IMR-90 (cell line): Measurements from ENCODE around the gene SUGCT. TPM values are rescaled to one million over a fixed set of nuclear protein-coding genes. Genes with fewer than 3 reads are reported as not detected.

Source experiments
- ATAC-seq: fragments of 200-7000 bp; cut with Tn5 transposase; 2 replicates; pipeline ENCODE4 v1.9.1; 2020; ENCODE audit warnings: low read depth, mild to moderate bottlenecking, moderate library complexity
- BruUV-seq: library from RNA; stranded (reverse); fragments of 400-500 nt; replicated peaks from 2 replicates; lab custom pipeline; 2021; lab: Mats Ljungman, UMichigan
- CTCF ChIA-PET: fragments of 300-600 bp; formaldehyde crosslinking; extraction: SDS; loops from one replicate; lab custom pipeline; 2021; ENCODE audit warnings: antibody characterized with exemption; lab: Yijun Ruan, JAX
- POLR2A ChIA-PET: fragments of 300-600 bp; sonication (Branson Sonifier 250); formaldehyde crosslinking; loops from one replicate; lab custom pipeline; 2022; ENCODE audit warnings: antibody characterized with exemption; ENCODE audit not compliant: unreplicated experiment; lab: Charles Lee
- DNase-seq: peaks from one replicate; pipeline ENCODE4 v3.0.0; 2013
- H2AFZ ChIP-seq: replicated peaks from 2 replicates; pipeline ENCODE3; 2013; ENCODE audit warnings: low read length, mild to moderate bottlenecking; ENCODE audit not compliant: poor library complexity
- H2AK5ac ChIP-seq: 2 replicates; pipeline ENCODE4 v1.6.1; 2013; ENCODE audit warnings: low read depth, low read length, inconsistent platforms
- H2AK9ac ChIP-seq: replicated peaks from 2 replicates; pipeline ENCODE3; 2013; ENCODE audit warnings: mild to moderate bottlenecking, low read depth, low read length, moderate library complexity; ENCODE audit not compliant: poor library complexity
- H2BK120ac ChIP-seq: 2 replicates; pipeline ENCODE4 v1.6.1; 2013; ENCODE audit warnings: low read depth, low read length, inconsistent platforms
- H2BK15ac ChIP-seq: 3 replicates; pipeline ENCODE4 v1.6.1; 2013; ENCODE audit warnings: low read depth, low read length, inconsistent platforms
- H2BK20ac ChIP-seq: 2 replicates; pipeline ENCODE4 v1.6.1; 2013; ENCODE audit warnings: low read depth, mild to moderate bottlenecking, inconsistent platforms, low read length, moderate library complexity
- H2BK5ac ChIP-seq: 2 replicates; pipeline ENCODE4 v1.6.1; 2013; ENCODE audit warnings: mild to moderate bottlenecking, low read depth, low read length, inconsistent platforms; ENCODE audit not compliant: poor library complexity, severe bottlenecking
- H3K14ac ChIP-seq: replicated peaks from 2 replicates; pipeline ENCODE4 v1.6.1; 2013; ENCODE audit warnings: low read depth, low read length, inconsistent platforms
- H3K18ac ChIP-seq: 2 replicates; pipeline ENCODE4 v1.6.1; 2013; ENCODE audit warnings: low read depth, low read length, control low read depth
- H3K23ac ChIP-seq: 2 replicates; pipeline ENCODE4 v1.6.1; 2013; ENCODE audit warnings: low read depth, low read length, inconsistent platforms
- H3K27ac ChIP-seq: 2 replicates; pipeline ENCODE4 v1.5.1; 2013; ENCODE audit warnings: mild to moderate bottlenecking, control low read depth, low read length; ENCODE audit not compliant: insufficient read depth
- H3K27me3 ChIP-seq: 2 replicates; pipeline ENCODE4 v1.6.1; 2013; ENCODE audit warnings: low read length; ENCODE audit not compliant: control insufficient read depth, insufficient read depth
- H3K36me3 ChIP-seq: 2 replicates; pipeline ENCODE4 v1.6.1; 2013; ENCODE audit warnings: low read length, mixed read lengths; ENCODE audit not compliant: control insufficient read depth, insufficient read depth
- H3K4ac ChIP-seq: 2 replicates; pipeline ENCODE4 v1.6.1; 2013; ENCODE audit warnings: low read depth, low read length, inconsistent platforms
- H3K4me1 ChIP-seq: 2 replicates; pipeline ENCODE4 v1.6.1; 2013; ENCODE audit warnings: low read length, mixed read lengths; ENCODE audit not compliant: control insufficient read depth, insufficient read depth
- H3K4me2 ChIP-seq: 2 replicates; pipeline ENCODE4 v1.6.1; 2013; ENCODE audit warnings: low read depth, mild to moderate bottlenecking, control low read depth, low read length, moderate library complexity
- H3K4me3 ChIP-seq: 2 replicates; pipeline ENCODE4 v1.5.1; 2013; ENCODE audit warnings: low read depth, mild to moderate bottlenecking, control low read depth, low read length, moderate library complexity; ENCODE audit not compliant: insufficient read depth
- H3K56ac ChIP-seq: 2 replicates; pipeline ENCODE4 v1.6.1; 2013; ENCODE audit warnings: low read length, inconsistent platforms; ENCODE audit not compliant: insufficient read depth; ENCODE audit errors: extremely low read depth
- H3K79me1 ChIP-seq, 2 experiments: 2 replicates each; pipeline ENCODE4 v1.6.1; 2013; ENCODE audit warnings: low read length in 2 of 2, inconsistent platforms in 1 of 2, low read depth in 1 of 2
- H3K9ac ChIP-seq: 2 replicates; pipeline ENCODE4 v1.6.1; 2013; ENCODE audit warnings: low read depth, low read length, control low read depth
- H3K9me1 ChIP-seq: 2 replicates; pipeline ENCODE4 v1.6.1; 2013; ENCODE audit warnings: low read length, inconsistent platforms; ENCODE audit not compliant: insufficient read depth
- H3K9me3 ChIP-seq: 2 replicates; pipeline ENCODE4 v1.6.1; 2013; ENCODE audit warnings: low read length; ENCODE audit not compliant: control insufficient read depth, insufficient read depth
- H4K20me1 ChIP-seq: 2 replicates; pipeline ENCODE4 v1.6.1; 2013; ENCODE audit warnings: low read length, inconsistent platforms; ENCODE audit not compliant: insufficient read depth
- H4K5ac ChIP-seq: 2 replicates; pipeline ENCODE4 v1.6.1; 2013; ENCODE audit warnings: mild to moderate bottlenecking, low read depth, low read length, control low read depth
- H4K8ac ChIP-seq, 2 experiments: 2 replicates each; pipeline ENCODE4 v1.6.1; 2013; ENCODE audit warnings: low read depth in 2 of 2, low read length in 2 of 2, control low read depth in 1 of 2, inconsistent platforms in 1 of 2
- H4K91ac ChIP-seq: 2 replicates; pipeline ENCODE4 v1.6.1; 2013; ENCODE audit warnings: low read depth, low read length, inconsistent platforms; ENCODE audit not compliant: insufficient read depth
- CEBPB ChIP-seq: IDR thresholded peaks from 2 replicates; pipeline ENCODE4 v1.6.1; 2012; ENCODE audit warnings: low read depth, low read length, improper control_type of control experiment
- CHD1 ChIP-seq: IDR thresholded peaks from 2 replicates; pipeline ENCODE4 v1.6.1; 2012; ENCODE audit warnings: low read depth, low read length, improper control_type of control experiment
- RAD21 ChIP-seq: IDR thresholded peaks from 2 replicates; pipeline ENCODE4 v1.6.1; 2012; ENCODE audit warnings: low read length, improper control_type of control experiment
- RFX5 ChIP-seq: IDR thresholded peaks from 2 replicates; pipeline ENCODE4 v1.8.0; 2012; ENCODE audit warnings: low read depth, mild to moderate bottlenecking, low read length, moderate library complexity
- SMC3 ChIP-seq: fragments of 150-350 bp; IDR thresholded peaks from 2 replicates; pipeline ENCODE4 v1.6.1; 2016; ENCODE audit warnings: low read depth, mild to moderate bottlenecking, antibody characterized with exemption, low read length, moderate library complexity
- dilution Hi-C: fragments of 300-500 bp; cut with HindIII; formaldehyde crosslinking; loops from one replicate; pipeline ENCODE4 v1.14.3; 2018; ENCODE audit warnings: low sequenced_read_pairs; ENCODE audit not compliant: unreplicated experiment
- in situ Hi-C: fragments of 300-500 bp; cut with MboI; formaldehyde crosslinking; loops from 3 replicates; pipeline ENCODE4 v1.14.3; 2019; ENCODE audit warnings: low sequenced_read_pairs, inconsistent platforms, mixed read lengths
- intact Hi-C: fragments of 100-400 bp; cut with micrococcal nuclease; formaldehyde crosslinking; loops from 2 replicates; pipeline ENCODE4 v1.10.0; 2022
- polyA plus RNA-seq, 3 experiments: library from polyadenylated mRNA; depleted of rRNA; stranded (reverse); fragments of >200 nt; gene quantifications; 2 replicates each; pipeline ENCODE4 v1.2.3, GENCODE V29; 2012; ENCODE audit warnings: low replicate concordance in 1 of 3
- total RNA-seq: library from RNA; depleted of rRNA; stranded (reverse); fragments of >200 nt; gene quantifications from 2 replicates; pipeline ENCODE4 v1.2.3, GENCODE V29; 2012
- TF ChIP-seq, protein P1 (sequence below): conservative IDR thresholded peaks from 2 replicates; pipeline ENCODE4 v1.5.1; 2012; ENCODE audit warnings: mild to moderate bottlenecking, low read depth, low read length, improper control_type of control experiment

SUGCT gene
- total and polyA plus RNA-seq, 2 of the 4 experiments (the other 2 are of a cell fraction) = 5.9 to 8.3 TPM

DNA sequence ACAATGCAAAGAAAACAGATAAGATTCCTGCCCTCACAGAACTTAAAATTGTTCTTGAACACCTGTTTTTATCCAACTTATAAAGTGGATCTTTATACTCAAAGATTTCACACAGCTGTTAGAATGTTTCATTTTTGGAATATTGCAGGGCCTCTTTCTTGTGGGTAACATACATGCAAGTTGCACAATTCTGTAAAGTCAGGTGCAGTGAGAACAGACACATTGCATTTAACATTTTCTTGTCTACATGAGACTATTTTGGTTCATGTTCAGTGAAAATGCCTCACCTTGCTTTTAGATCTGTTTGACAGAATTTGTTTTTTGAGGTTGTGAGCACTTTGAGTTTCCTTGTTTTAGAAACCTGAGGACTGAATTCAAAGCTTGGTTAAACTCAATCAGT is 707.8 kb downstream of the SUGCT start:
- Histone ChIP-seq H4K20me1 (no peaks in the 10 kb centered on the region), H3K79me1 (no peaks in the 10 kb centered on the region), H3K9me1 (0 out of 2 replicates have a peak, but pooled peaks cover 3% of the 10 kb centered on the region), H3K9ac (no peak overlapping the region), H2AFZ (no peak overlapping the region), H3K4me2 (no peak overlapping the region), H4K8ac (no peak overlapping the region), H4K91ac (no peak overlapping the region), H2BK5ac (no peak overlapping the region), H3K18ac (peak overlapping the region; percentile 20; the same call in 1 of the 2 replicates), H3K4ac (no peak overlapping the region), H4K5ac (peak overlapping the region; percentile 16; the same call in 1 of the 2 replicates), H3K4me3 (no peak overlapping the region), H2AK9ac (no peak overlapping the region), H3K36me3 (no peaks in the 10 kb centered on the region), H3K56ac (no peak overlapping the region), H2BK20ac (no peak overlapping the region), H2BK120ac (no peak overlapping the region), H3K14ac (no peak overlapping the region), H3K23ac (no peak overlapping the region), H3K27ac (no peak overlapping the region), H2BK15ac (no peak overlapping the region), H3K4me1 (peaks cover 5% of the 10 kb centered on the region; the same call in 1 of the 2 replicates), H2AK5ac (no peak overlapping the region), H3K27me3 (no peaks in the 10 kb centered on the region), H3K9me3 (peaks cover 6% of the 10 kb centered on the region; the same call in 1 of the 2 replicates)
- CTCF ChIA-PET = interaction anchor here (0.6 kb wide), 1 partner anchor 8 kb away, joined by 4 read pairs; no protein-coding TSS in a partner anchor
- in situ Hi-C loops (no loop called here), dilution Hi-C loops (no loop called here), intact Hi-C loops (no loop called here)
- no peak for ATAC-seq
- no peak for DNase-seq
- POLR2A ChIA-PET = no interaction called here
- BruUV-seq = no TSS peak
- TF ChIP-seq CHD1 = no peak
- TF ChIP-seq RAD21 = no peak
- TF ChIP-seq SMC3 = no peak
- TF ChIP-seq, protein P1, sequence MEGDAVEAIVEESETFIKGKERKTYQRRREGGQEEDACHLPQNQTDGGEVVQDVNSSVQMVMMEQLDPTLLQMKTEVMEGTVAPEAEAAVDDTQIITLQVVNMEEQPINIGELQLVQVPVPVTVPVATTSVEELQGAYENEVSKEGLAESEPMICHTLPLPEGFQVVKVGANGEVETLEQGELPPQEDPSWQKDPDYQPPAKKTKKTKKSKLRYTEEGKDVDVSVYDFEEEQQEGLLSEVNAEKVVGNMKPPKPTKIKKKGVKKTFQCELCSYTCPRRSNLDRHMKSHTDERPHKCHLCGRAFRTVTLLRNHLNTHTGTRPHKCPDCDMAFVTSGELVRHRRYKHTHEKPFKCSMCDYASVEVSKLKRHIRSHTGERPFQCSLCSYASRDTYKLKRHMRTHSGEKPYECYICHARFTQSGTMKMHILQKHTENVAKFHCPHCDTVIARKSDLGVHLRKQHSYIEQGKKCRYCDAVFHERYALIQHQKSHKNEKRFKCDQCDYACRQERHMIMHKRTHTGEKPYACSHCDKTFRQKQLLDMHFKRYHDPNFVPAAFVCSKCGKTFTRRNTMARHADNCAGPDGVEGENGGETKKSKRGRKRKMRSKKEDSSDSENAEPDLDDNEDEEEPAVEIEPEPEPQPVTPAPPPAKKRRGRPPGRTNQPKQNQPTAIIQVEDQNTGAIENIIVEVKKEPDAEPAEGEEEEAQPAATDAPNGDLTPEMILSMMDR = no peak
- no peak for TF ChIP-seq RFX5
- peak; percentile 19; the same call in 1 of the 2 replicates for TF ChIP-seq CEBPB
